Muscle layer of duodenum (tissue), 2 donors: Measurements from ENCODE around the gene FCF1.
A peak's percentile ranks its signal among the peaks of the same experiment; 100 is the strongest.
"Not testable (repeated sequence)": the region's sequence is repeated elsewhere in the genome, so short reads cannot be mapped to it uniquely, and the experiment has no call there.

Experiments used
- H3K27ac ChIP-seq: one replicate; pipeline ENCODE4 v1.7.0; 2013; ENCODE audit warnings: mild to moderate bottlenecking, low read length
- H3K27me3 ChIP-seq: one replicate; pipeline ENCODE4 v1.7.0; 2013; ENCODE audit warnings: low read depth, mild to moderate bottlenecking, control low read depth, low read length
- H3K36me3 ChIP-seq, 2 donors: one replicate each; pipeline ENCODE4 v1.7.0; 2013; ENCODE audit warnings: low read length in 2 of 2, control low read depth in 1 of 2, mild to moderate bottlenecking in 1 of 2; ENCODE audit not compliant: insufficient read depth in 2 of 2, control insufficient read depth in 1 of 2
- H3K4me1 ChIP-seq, 2 donors: one replicate each; pipeline ENCODE4 v1.7.0; 2013; ENCODE audit warnings: low read length in 2 of 2, mild to moderate bottlenecking in 2 of 2, control low read depth in 1 of 2, moderate library complexity in 1 of 2; ENCODE audit not compliant: insufficient read depth in 2 of 2, control insufficient read depth in 1 of 2
- H3K4me3 ChIP-seq, 2 donors: one replicate each; pipeline ENCODE4 v1.7.0; 2013; ENCODE audit warnings: low read length in 2 of 2, low read depth in 1 of 2, mild to moderate bottlenecking in 1 of 2
- H3K9me3 ChIP-seq, 2 donors: one replicate each; pipeline ENCODE4 v1.7.0; 2013; ENCODE audit warnings: low read length in 2 of 2, control low read depth in 1 of 2, mild to moderate bottlenecking in 1 of 2; ENCODE audit not compliant: control insufficient read depth in 1 of 2
- donor health status: healthy.

FCF1 gene

DNA sequence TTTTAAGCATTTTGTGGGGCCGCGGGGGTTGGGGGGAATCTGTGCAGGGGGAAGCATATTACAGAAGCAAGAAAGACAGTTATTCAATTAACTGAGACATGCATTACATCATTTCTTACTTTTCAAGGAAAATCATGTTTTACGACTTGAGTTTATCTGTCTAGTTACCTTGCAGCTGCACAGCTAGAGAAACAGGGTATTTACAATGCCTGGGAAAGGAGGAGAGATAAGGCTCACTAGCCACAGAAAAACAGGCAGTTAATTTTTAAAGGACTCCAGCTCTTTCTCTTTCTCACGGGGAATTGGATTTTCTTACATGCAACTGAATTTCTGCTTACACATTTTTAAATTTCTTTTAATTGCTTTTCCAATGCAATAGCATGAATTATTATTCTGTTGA, 22.2 kb downstream of the FCF1 start:
- no peaks in the 10 kb centered on the region for H3K4me1 ChIP-seq
- peaks cover 34 to 64% of the 10 kb centered on the region in 2 donors for H3K36me3 ChIP-seq
- H3K27ac ChIP-seq = no peak overlapping the region
- no peaks in the 10 kb centered on the region for H3K27me3 ChIP-seq
- H3K9me3 ChIP-seq = no peaks in the 10 kb centered on the region
- no peak overlapping the region for H3K4me3 ChIP-seq

DNA sequence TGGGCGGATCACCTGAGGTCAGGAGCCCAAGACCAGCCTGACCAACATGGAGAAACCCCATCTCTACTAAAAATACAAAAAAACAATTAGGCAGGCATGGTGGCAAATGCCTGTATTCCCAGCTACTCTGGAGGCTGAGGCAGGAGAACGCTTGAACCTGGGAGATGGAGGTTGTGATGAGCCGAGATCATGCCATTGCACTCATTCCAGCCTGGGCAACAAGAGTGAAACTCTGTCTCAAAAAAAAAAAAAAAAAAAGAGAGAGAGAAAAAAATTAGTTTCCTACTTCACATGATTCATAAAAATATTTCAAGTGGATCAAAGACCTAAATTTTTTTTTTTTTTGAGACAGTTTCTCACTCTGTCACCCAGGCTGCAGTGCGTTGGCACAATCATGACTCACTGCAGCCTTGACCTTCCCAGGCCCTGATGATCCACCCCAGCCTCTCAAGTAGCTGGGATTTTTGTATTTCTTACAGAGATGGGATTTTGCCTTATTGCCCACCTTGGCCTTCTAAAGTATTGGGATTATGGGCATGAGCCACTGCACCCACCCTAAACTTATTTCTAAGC, 24.9 kb downstream of the FCF1 start:
- Histone ChIP-seq H3K4me1 (no peaks in the 10 kb centered on the region), H3K27me3 (no peaks in the 10 kb centered on the region), H3K4me3 (no peak overlapping the region), H3K27ac (no peak overlapping the region), H3K9me3 (no peaks in the 10 kb centered on the region), H3K36me3 (peaks cover 22 to 57% of the 10 kb centered on the region in 2 donors)

DNA sequence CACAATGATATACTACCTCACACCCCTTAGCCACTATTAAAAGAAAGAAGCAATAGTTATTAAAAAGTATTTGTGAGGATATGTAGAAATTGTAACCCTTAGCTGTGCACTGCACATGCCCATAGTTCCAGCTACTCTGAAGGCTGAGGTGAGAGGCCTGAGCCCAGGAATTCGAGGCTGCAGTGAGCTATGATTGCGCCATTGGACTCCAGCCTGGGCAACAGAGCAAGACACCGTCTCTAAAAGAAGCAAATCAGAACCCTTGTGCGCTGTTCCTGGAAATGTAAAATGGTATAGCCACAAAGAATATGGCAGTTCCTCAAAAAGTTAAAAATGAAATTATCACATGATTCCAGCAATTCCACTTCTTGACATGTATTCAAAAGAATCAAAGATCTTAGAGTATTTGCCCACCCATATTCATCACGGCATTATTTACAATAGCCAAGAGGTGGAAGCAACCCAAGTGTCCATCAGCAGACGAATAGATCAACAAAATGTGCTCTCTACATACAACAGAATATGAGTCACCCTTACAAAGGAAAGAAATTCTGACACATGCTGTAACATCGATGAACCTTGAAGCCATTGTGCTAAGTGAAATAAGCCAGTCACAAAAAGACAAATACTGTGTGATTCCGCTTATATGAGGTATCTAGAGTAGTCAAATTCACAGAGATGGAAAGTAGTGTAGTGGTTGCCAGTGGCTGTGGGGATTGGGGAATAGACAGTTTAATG, 26.5 kb downstream of the FCF1 start:
- peaks cover 9 to 47% of the 10 kb centered on the region in 2 donors for H3K36me3 ChIP-seq
- H3K4me1 ChIP-seq = no peaks in the 10 kb centered on the region
- H3K9me3 ChIP-seq = no peaks in the 10 kb centered on the region
- no peaks in the 10 kb centered on the region for H3K27me3 ChIP-seq
- no peak overlapping the region for H3K4me3 ChIP-seq
- no peak overlapping the region for H3K27ac ChIP-seq

DNA sequence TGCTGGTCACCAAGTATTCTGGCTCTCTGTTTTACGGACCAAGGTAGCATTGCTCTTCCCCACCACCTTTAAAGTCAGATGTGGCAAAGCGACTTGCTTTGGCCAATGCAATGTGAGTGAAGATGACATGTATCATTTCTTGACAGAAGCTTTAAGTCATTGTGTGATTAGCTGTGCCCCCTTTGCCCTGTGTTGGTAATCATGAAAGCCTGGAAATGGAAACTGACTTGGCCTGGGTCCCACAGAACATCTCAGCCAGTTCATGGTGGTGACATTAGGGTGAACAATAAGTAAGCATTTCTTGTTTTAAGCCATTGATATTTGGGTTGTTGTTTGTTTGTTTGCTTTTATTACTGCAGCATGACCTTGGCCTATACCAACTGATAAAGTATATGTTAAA, 34.3 kb downstream of the FCF1 start:
- no peaks in the 10 kb centered on the region for H3K27me3 ChIP-seq
- no peak overlapping the region for H3K27ac ChIP-seq
- no peaks in the 10 kb centered on the region for H3K36me3 ChIP-seq
- H3K9me3 ChIP-seq = no peaks in the 10 kb centered on the region
- no peaks in the 10 kb centered on the region for H3K4me1 ChIP-seq
- no peak overlapping the region for H3K4me3 ChIP-seq

DNA sequence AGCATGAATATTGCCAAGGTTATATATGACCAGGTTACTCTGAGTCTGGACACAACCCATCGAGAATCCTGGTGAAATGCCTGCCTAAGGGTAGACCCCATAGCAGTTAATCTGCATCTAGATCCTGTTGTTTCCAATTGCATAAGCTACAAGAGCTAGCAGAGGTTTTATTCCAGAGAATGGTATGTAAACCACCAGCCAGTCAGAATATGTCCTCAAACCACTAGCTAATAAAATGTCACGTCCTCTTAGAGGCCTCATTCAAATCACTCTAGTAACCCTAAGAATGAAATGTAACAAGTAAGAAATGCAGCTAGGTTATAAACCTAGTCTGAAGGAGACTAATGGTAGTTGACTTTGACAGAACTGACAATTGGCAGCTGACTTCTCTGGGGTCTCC, 41.2 kb downstream of the FCF1 start:
- Histone ChIP-seq H3K4me1 (no peaks in the 10 kb centered on the region), H3K4me3 (no peak overlapping the region), H3K9me3 (peaks cover 0 to 4% of the 10 kb centered on the region in 2 donors), H3K27me3 (no peaks in the 10 kb centered on the region), H3K27ac (no peak overlapping the region), H3K36me3 (no peaks in the 10 kb centered on the region)

DNA sequence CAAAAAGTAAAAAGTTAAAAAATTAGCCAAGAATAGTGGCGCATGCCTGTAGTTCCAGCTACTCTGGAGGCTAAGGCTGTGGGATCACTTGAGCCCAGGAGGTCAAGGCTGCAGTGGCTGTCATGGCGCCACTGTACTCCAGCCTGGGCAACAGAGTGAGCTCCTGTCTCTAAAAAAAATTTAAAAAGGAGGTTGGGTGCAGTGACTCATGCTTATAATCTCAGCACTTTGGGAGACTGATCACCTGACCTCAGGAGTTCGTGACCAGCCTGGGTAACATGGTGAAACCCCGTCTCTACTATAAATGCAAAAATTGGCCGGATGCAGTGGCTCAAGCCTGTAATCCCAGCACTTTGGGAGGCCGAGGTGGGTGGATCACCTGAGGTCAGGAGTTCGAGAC, 42.0 kb downstream of the FCF1 start:
- H3K4me1 ChIP-seq = no peaks in the 10 kb centered on the region
- H3K27me3 ChIP-seq = no peaks in the 10 kb centered on the region
- H3K4me3 ChIP-seq = no peak overlapping the region
- H3K27ac ChIP-seq = no peak overlapping the region
- H3K9me3 ChIP-seq = peaks cover 0 to 4% of the 10 kb centered on the region in 2 donors
- H3K36me3 ChIP-seq = no peaks in the 10 kb centered on the region

DNA sequence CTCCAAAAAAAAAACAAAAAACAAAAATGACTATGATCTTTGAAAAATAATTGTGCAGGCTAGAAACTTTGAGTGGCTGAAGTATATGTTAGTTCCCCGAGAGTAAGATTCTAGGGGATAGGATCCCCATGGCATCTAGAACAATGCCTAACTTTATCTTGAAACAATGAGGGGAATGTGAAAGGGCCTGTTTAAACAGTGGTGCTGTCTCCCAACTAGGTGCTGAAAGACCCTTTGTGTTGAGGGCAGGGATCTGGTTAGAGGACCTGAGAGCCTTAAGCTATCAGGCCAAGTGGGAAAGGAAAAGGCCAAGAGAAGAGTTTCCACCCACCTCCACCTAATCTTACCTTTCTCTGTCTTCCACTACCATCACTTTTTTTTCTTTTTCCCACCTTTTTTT, 43.4 kb downstream of the FCF1 start:
- H3K4me1 ChIP-seq = no peaks in the 10 kb centered on the region
- H3K9me3 ChIP-seq = peaks cover 0 to 4% of the 10 kb centered on the region in 2 donors
- no peak overlapping the region for H3K4me3 ChIP-seq
- no peaks in the 10 kb centered on the region for H3K36me3 ChIP-seq
- H3K27ac ChIP-seq = no peak overlapping the region
- no peaks in the 10 kb centered on the region for H3K27me3 ChIP-seq

DNA sequence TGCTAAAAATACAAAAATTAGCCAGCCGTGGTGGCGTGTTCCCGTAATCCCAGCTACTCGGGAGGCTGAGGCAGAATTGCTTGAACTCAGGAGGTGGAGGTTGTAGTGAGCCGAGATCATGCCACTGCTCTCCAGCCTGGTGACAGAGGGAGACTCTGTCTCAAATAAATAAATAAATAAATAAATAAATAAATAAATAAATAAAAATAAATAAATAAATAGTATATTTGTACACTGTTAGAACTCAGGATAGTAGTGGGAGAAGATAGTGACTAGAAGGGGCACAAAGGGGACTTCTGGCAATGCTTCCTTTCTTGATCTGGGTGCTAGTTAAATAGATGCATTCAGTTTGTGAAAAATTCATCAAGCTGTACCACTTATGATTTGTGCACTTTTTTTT, 45.6 kb downstream of the FCF1 start:
- not testable (repeated sequence) for H3K9me3 ChIP-seq, H3K27ac ChIP-seq, H3K4me3 ChIP-seq, H3K4me1 ChIP-seq, H3K36me3 ChIP-seq, H3K27me3 ChIP-seq

DNA sequence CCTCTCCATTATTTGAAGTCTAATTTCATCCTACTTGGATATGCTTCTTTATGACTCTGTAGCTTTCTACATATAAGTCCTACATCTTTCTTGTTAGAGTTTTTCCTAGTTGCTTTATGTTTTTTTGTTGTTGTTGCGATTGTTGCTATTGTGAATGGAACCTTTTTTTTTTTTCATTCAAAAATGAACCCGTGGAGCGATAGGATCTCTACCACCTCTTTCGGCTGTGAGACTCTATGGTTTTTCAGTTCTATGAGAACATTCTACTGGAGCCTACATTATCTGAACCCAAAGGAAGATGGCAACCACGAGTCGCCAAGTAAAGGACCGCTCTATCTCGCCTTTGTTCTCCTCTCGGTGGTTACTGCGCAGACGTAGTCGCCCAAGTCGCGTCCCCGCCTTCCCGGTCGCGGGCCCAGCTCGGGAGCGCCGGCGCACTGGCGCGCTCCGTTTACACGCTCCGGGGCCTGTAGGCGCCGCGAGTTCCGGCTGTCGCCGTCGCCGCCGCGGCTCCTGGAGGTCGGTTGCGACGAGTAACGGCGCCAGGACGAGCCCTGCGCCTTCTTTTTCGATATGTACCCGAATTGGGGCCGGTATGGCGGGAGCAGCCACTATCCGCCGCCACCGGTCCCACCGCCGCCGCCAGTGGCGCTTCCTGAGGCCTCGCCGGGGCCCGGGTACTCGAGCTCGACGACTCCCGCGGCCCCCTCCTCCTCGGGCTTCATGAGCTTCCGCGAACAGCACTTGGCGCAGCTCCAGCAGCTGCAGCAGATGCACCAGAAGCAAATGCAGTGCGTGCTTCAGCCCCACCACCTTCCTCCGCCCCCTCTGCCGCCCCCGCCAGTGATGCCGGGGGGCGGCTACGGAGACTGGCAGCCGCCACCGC, 50.2 kb downstream of the FCF1 start, which contains the start of gene YLPM1:
Gene YLPM1 (plus strand): TSS at position 400 of the 886 bp plus-strand sequence. CDS start 174 bp downstream, at position 574.
- Histone ChIP-seq H3K27me3 (no peaks in the 10 kb centered on the region), H3K4me1 (peaks cover 6 to 41% of the 10 kb centered on the region in 2 donors), H3K4me3 (peak within 1 kb of the TSS; percentile 76 to 81), H3K9me3 (no peaks in the 10 kb centered on the region), H3K27ac (peak within 1 kb of the TSS; percentile 67), H3K36me3 (no peaks in the 10 kb centered on the region)

DNA sequence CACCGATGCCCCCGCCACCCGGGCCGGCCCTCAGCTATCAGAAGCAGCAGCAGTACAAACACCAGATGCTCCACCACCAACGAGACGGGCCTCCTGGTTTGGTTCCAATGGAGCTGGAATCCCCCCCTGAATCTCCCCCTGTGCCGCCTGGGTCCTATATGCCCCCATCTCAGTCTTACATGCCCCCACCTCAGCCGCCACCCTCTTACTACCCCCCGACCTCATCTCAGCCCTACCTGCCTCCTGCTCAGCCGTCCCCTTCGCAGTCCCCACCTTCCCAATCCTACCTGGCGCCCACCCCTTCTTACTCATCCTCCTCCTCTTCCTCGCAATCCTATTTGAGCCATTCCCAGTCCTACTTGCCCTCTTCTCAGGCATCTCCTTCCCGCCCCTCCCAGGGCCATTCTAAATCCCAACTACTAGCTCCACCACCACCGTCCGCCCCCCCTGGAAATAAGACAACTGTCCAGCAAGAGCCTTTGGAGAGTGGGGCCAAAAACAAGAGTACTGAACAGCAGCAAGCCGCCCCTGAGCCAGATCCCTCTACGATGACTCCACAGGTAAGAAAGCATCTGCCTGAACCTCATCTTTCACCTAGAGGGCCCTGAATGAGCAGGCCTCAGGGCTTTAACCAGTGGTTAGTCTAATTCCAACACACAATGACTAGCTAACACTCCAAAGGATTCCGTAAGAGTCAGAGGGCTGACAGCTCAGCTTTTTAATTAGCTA, 51.0 kb downstream of the FCF1 start:
- Histone ChIP-seq H3K9me3 (no peaks in the 10 kb centered on the region), H3K36me3 (no peaks in the 10 kb centered on the region), H3K27ac (peak overlapping the region; percentile 67), H3K4me1 (peaks cover 6 to 41% of the 10 kb centered on the region in 2 donors), H3K4me3 (peak overlapping the region; percentile 76 to 81), H3K27me3 (no peaks in the 10 kb centered on the region)

DNA sequence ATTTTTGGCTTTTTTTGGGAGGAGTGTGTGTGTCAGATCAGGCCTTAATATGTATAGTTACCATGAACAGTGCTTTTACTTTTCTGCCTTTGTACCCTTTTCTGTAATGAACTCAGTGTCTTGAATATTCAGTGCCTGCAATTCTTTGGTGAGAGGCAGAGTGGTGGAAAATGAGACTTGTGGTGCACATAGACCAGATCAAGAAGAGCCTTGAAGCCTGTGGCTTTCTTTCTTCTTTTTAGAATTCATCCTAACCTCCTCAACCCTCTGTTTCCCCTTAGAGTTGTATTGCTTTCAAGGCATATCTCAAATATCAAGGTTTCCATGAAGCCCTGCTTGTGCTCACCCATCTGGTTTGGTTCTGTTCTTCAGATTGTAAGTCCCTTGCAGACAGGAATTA, 52.8 kb downstream of the FCF1 start:
- peaks cover 6 to 41% of the 10 kb centered on the region in 2 donors for H3K4me1 ChIP-seq

More for the DNA sequence above, 52.8 kb downstream of the FCF1 start:
- Histone ChIP-seq H3K9me3 (no peaks in the 10 kb centered on the region), H3K27ac (no peak overlapping the region), H3K4me3 (peak overlapping the region; percentile 76 to 81), H3K36me3 (no peaks in the 10 kb centered on the region), H3K27me3 (no peaks in the 10 kb centered on the region)
